ENCODE results near the gene SPTLC1. TPM values are rescaled to one million over a fixed set of nuclear protein-coding genes. Genes with fewer than 3 reads are reported as not detected.

The SPTLC1 gene
- total RNA-seq, 1 donor from 2014 or later = 100 TPM

Small RNAs within 50 kb of the gene (small RNA-seq; reads per million reads assigned to genes)
- gene MTATP6P29 (ENCODE audit: low replicate concordance) (not detected), gene MTND4LP7 (ENCODE audit: low replicate concordance) (not detected)

Other genes with a start within 250 kb of the SPTLC1 start
- 12.0 TPM for gene ROR2, start 165.2 kb downstream of the SPTLC1 start, total RNA-seq
- gene IARS1, start 178.3 kb upstream of the SPTLC1 start, total RNA-seq = 123 TPM
- gene NOL8, start 209.9 kb upstream of the SPTLC1 start, total RNA-seq = 29.0 TPM
- gene CENPP, start 210.5 kb upstream of the SPTLC1 start, total RNA-seq = 6.0 TPM

All from skin of body (tissue), 2 donors.